Measurements from ENCODE around the gene C9orf85. TPM values are rescaled to one million over a fixed set of nuclear protein-coding genes. Genes with fewer than 3 reads are reported as not detected.
"Not testable (repeated sequence)": the region's sequence is repeated elsewhere in the genome, so short reads cannot be mapped to it uniquely, and the experiment has no call there.

Gene C9orf85
- total RNA-seq, 1 experiment from 2014 or later, result 14.4 TPM

- H3K23me2 ChIP-seq (ENCODE audit: insufficient read length, low read depth, low read length, poor library complexity, severe bottlenecking), result no peaks in the 10 kb centered on the region
- H3K4me1 Mint-ChIP-seq, result peaks cover 34 to 44% of the 10 kb centered on the region in 2 experiments
- no peaks in the 10 kb centered on the region for H3K27me3 Mint-ChIP-seq (ENCODE audit: low read depth)
These were observed 33.4 kb downstream of the C9orf85 start for GRCh38 chr9:71944754-71945375.

GRCh38 chr9:71954652-71955051 lies 43.2 kb downstream of the C9orf85 start:
- not testable (repeated sequence) for H4K8ac ChIP-seq (replicated peaks; ENCODE audit: insufficient read length, low read depth, low read length); H3T11ph ChIP-seq (ENCODE audit: low read length); H3K9me3 ChIP-seq (ENCODE audit: control insufficient read depth, low read depth, low read length); H3K4me3 Mint-ChIP-seq; H3K23ac ChIP-seq (ENCODE audit: insufficient read length, low read depth, low read length); H3K27me3 ChIP-seq (ENCODE audit: insufficient read depth, low read length); H3K18ac ChIP-seq (ENCODE audit: insufficient read length, low read depth, low read length); H3K14ac ChIP-seq (ENCODE audit: insufficient read depth, low read length); DNase-seq; H3K23me2 ChIP-seq (ENCODE audit: insufficient read length, low read depth, low read length, poor library complexity, severe bottlenecking); H2BK20ac ChIP-seq (ENCODE audit: low read depth, low read length, poor library complexity, severe bottlenecking); H3K27ac ChIP-seq (ENCODE audit: insufficient read length, low read depth, low read length); H3K79me1 ChIP-seq (ENCODE audit: insufficient read depth, low read depth, low read length, poor library complexity, severe bottlenecking); H3K56ac ChIP-seq (ENCODE audit: insufficient read length, low read depth, low read length); H4K91ac ChIP-seq (ENCODE audit: insufficient read length, low read depth, low read length); H3K4me2 ChIP-seq (ENCODE audit: insufficient read depth, insufficient read length, low read length); H2BK5ac ChIP-seq (ENCODE audit: insufficient read length, low read length); H3K27me3 Mint-ChIP-seq (ENCODE audit: low read depth); H2BK120ac ChIP-seq (ENCODE audit: low read depth, low read length, poor library complexity, severe bottlenecking); H3K4ac ChIP-seq (ENCODE audit: low read depth, low read length); H4K5ac ChIP-seq (ENCODE audit: insufficient read length, low read depth, low read length); H2AK5ac ChIP-seq (ENCODE audit: insufficient read length, low read length); H3K9ac ChIP-seq (ENCODE audit: extremely low read depth, insufficient read length, low read length); H4K20me1 ChIP-seq (ENCODE audit: control insufficient read depth, insufficient read depth, insufficient read length); H3K9me3 Mint-ChIP-seq; H2BK12ac ChIP-seq (ENCODE audit: insufficient read length, low read depth, low read length); H2BK15ac ChIP-seq (ENCODE audit: low read depth, low read length); H2AFZ ChIP-seq (ENCODE audit: low read length); H3K79me2 ChIP-seq (ENCODE audit: insufficient read depth, low read length)
- Mint-ChIP-seq H3K36me3 (ENCODE audit: insufficient read depth in 1 of 3, low read depth in 3 of 3) (peaks cover 0 to 24% (median 2%) of the 10 kb centered on the region in 3 experiments; a peak in 3 of 7 replicates), H3K4me1 (peaks cover 55 to 59% of the 10 kb centered on the region in 2 experiments), H3K27ac (peak overlapping the region in 2 of 3 experiments; percentile 51 to 96; a peak in 4 of 7 replicates)
- peaks cover 13% of the 10 kb centered on the region for H3K4me1 ChIP-seq (ENCODE audit: insufficient read depth, low read length)
- no CpG with 5 or more reads among the region's 2 CpGs for WGBS (ENCODE audit: extremely low coverage, insufficient read length, low lambda C conversion rate)

More at GRCh38 chr9:71944754-71945375, 33.4 kb downstream of the C9orf85 start:
- Histone ChIP-seq H2AK5ac (ENCODE audit: insufficient read length, low read length) (no peak overlapping the region), H4K91ac (ENCODE audit: insufficient read length, low read depth, low read length) (no peak overlapping the region), H2BK15ac (ENCODE audit: low read depth, low read length) (no peak overlapping the region), H3K9ac (ENCODE audit: extremely low read depth, insufficient read length, low read length) (no peak overlapping the region), H3K27ac (ENCODE audit: insufficient read length, low read depth, low read length) (no peak overlapping the region), H3T11ph (ENCODE audit: low read length) (no peak overlapping the region), H2AFZ (ENCODE audit: low read length) (no peak overlapping the region), H3K4me1 (ENCODE audit: insufficient read depth, low read length) (no peaks in the 10 kb centered on the region), H3K9me3 (ENCODE audit: control insufficient read depth, low read depth, low read length) (no peaks in the 10 kb centered on the region), H3K79me2 (ENCODE audit: insufficient read depth, low read length) (peaks cover 2% of the 10 kb centered on the region; the same call in 1 of the 2 replicates), H2BK12ac (ENCODE audit: insufficient read length, low read depth, low read length) (no peak overlapping the region), H3K56ac (ENCODE audit: insufficient read length, low read depth, low read length) (no peak overlapping the region), H3K18ac (ENCODE audit: insufficient read length, low read depth, low read length) (no peak overlapping the region), H2BK5ac (ENCODE audit: insufficient read length, low read length) (no peak overlapping the region), H2BK20ac (ENCODE audit: low read depth, low read length, poor library complexity, severe bottlenecking) (no peak overlapping the region), H3K23ac (ENCODE audit: insufficient read length, low read depth, low read length) (no peak overlapping the region), H3K14ac (ENCODE audit: insufficient read depth, low read length) (no peak overlapping the region), H3K4ac (ENCODE audit: low read depth, low read length) (no peak overlapping the region), H3K4me2 (ENCODE audit: insufficient read depth, insufficient read length, low read length) (no peak overlapping the region), H3K79me1 (ENCODE audit: insufficient read depth, low read depth, low read length, poor library complexity, severe bottlenecking) (no peaks in the 10 kb centered on the region), H3K27me3 (ENCODE audit: insufficient read depth, low read length) (no peaks in the 10 kb centered on the region), H4K5ac (ENCODE audit: insufficient read length, low read depth, low read length) (no peak overlapping the region), H4K8ac (replicated peaks; ENCODE audit: insufficient read length, low read depth, low read length) (no peak overlapping the region), H4K20me1 (ENCODE audit: control insufficient read depth, insufficient read depth, insufficient read length) (no peaks in the 10 kb centered on the region), H2BK120ac (ENCODE audit: low read depth, low read length, poor library complexity, severe bottlenecking) (no peak overlapping the region)
- Mint-ChIP-seq H3K27ac (peak overlapping the region; percentile 12 to 93 (median 84); a peak in 6 of 7 replicates), H3K4me3 (no peak overlapping the region), H3K36me3 (ENCODE audit: insufficient read depth in 1 of 3, low read depth in 3 of 3) (peaks cover 3 to 14% (median 8%) of the 10 kb centered on the region in 3 experiments; a peak in 6 of 7 replicates), H3K9me3 (no peaks in the 10 kb centered on the region)
- DNase-seq, result no peak
- no CpG with 5 or more reads among the region's 2 CpGs for WGBS (ENCODE audit: extremely low coverage, insufficient read length, low lambda C conversion rate)
- TF ChIP-seq CTCF (conservative IDR thresholded peaks at IDR 0.05), result no peak

Data from H9 (cell line).